NCI-H1092 (cell line): ENCODE data around the gene ICAM5.
"Not testable (repeated sequence)": the region's sequence is repeated elsewhere in the genome, so short reads cannot be mapped to it uniquely, and the experiment has no call there.

Source experiments
- DNase-seq: peaks from one replicate; lab custom pipeline; 2025; lab: John Stamatoyannopoulos, UW

The ICAM5 gene

DNA sequence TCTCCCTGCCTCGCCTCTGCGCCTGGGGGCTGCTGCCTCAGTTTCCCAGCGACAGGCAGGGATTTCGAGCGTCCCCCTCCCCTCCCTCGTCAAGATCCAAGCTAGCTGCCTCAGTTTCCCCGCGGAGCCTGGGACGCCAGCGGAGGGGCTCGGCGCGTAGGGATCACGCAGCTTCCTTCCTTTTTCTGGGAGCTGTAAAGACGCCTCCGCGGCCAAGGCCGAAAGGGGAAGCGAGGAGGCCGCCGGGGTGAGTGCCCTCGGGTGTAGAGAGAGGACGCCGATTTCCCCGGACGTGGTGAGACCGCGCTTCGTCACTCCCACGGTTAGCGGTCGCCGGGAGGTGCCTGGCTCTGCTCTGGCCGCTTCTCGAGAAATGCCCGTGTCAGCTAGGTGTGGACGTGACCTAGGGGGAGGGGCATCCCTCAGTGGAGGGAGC lies 19.6 kb upstream of the ICAM5 start:
- DNase-seq, result no peak

DNA sequence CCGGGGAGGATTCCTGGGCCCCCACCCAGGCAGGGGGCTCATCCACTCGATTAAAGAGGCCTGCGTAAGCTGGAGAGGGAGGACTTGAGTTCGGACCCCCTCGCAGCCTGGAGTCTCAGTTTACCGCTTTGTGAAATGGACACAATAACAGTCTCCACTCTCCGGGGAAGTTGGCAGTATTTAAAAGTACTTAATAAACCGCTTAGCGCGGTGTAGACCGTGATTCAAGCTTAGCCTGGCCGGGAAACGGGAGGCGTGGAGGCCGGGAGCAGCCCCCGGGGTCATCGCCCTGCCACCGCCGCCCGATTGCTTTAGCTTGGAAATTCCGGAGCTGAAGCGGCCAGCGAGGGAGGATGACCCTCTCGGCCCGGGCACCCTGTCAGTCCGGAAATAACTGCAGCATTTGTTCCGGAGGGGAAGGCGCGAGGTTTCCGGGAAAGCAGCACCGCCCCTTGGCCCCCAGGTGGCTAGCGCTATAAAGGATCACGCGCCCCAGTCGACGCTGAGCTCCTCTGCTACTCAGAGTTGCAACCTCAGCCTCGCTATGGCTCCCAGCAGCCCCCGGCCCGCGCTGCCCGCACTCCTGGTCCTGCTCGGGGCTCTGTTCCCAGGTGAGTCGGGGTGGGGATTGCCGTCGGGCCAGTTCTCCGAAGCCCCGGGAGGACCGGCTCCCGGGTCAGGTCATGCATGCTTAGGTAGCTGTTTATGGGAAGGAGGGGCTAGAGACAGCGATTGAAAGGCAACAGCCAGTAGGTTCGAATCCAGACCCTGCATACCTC lies 18.9 kb upstream of the ICAM5 start, which contains the start of gene ICAM1:
Gene ICAM1, plus strand, starts transcription at position 505 of the 779 bp plus-strand sequence. Its CDS starts 40 bp downstream, at position 545.
- no peak for DNase-seq

DNA sequence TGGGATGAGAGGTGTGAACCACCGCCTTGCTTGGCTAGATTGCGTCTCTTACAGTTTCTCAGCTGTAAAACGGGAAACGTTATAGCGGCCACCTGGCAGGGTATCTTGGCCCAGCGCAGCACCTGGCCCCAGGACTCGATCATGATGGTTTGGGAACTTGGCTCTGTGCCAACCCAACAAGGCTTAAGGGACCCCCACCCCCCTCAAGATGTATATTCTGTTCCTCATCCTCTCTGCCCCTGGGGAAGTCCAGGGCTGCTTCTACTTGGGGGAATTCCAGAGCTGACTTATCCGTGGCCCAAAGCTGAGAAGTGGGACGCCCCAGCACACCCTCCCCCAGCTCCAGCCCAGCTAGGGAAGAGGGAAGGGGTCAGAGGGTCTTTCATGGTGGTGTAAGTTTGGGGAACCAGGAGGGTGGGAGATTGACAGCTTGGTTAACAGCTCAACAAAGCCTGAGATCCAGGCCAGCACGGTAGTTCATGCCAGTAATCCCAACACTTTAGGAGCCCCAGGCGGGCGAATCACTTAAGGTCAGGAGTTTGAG lies 18.1 kb upstream of the ICAM5 start:
- DNase-seq, result no peak

GRCh38 chr19:10274589-10274988 lies 15.2 kb upstream of the ICAM5 start:
- DNase-seq, result no peak

DNA sequence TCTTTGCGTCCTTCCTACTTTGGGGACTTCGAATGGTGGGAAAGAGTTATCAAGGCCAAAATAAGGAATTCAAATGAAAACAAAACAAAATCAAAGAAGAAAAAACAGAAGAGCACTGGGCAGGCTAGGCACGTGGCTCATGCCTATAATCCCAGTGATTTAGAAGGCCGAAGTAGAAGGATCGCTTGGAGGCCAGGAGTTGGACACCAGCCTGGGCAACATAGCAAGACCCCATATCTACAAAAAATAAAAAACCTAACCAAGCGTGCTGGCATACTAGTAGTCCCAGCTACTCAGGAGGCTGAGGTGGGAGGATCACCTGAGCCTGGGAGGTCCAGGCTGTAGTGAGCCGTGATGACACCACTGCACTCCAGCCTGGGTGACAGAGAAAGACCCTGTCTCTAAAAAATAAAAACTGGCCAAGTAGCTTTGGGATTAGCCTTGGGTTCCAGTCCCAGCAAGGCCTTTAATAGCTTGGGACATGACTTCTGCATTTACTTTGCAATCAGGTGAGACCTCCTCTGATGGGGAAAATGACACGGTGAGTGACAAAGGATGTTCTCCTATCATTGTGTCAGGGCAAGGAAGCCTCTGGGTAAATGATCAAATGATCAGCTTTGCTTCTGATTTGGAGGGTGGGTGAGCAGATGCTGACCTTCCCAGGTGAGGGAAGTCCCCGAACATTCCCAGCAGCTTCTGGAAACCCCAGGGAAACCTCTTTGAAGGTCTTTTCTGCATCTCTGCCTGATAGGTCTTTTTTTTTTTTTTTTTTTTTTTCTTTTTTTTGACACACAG lies 11.8 kb upstream of the ICAM5 start:
- DNase-seq, result no peak

DNA sequence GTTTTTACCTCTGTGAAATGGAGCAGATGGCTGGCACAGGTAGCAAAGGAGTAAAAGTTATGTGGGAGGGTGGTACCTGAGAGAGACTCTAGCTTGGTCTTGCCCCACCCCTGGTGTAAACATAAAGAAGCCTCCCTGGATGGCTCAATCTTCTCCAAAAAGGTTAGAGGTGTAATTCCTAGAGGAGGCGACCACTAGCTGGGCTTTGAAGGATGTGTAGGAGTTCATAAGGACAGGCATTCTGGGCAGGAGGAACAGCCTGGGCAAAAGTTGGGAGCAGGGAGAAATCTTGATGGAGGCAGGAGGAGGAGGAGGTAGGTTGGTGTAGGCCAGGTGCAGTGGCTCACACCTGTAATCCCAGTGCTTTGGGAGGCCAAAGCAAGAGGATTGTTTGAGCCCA lies 10.8 kb upstream of the ICAM5 start:
- DNase-seq, result no peak

- no peak for DNase-seq
Measured at GRCh38 chr19:10279737-10280442, 9.9 kb upstream of the ICAM5 start.

GRCh38 chr19:10282043-10282442 lies 7.7 kb upstream of the ICAM5 start:
- DNase-seq, result not testable (repeated sequence)

GRCh38 chr19:10283301-10284064 lies 6.3 kb upstream of the ICAM5 start:
- no peak for DNase-seq

DNA sequence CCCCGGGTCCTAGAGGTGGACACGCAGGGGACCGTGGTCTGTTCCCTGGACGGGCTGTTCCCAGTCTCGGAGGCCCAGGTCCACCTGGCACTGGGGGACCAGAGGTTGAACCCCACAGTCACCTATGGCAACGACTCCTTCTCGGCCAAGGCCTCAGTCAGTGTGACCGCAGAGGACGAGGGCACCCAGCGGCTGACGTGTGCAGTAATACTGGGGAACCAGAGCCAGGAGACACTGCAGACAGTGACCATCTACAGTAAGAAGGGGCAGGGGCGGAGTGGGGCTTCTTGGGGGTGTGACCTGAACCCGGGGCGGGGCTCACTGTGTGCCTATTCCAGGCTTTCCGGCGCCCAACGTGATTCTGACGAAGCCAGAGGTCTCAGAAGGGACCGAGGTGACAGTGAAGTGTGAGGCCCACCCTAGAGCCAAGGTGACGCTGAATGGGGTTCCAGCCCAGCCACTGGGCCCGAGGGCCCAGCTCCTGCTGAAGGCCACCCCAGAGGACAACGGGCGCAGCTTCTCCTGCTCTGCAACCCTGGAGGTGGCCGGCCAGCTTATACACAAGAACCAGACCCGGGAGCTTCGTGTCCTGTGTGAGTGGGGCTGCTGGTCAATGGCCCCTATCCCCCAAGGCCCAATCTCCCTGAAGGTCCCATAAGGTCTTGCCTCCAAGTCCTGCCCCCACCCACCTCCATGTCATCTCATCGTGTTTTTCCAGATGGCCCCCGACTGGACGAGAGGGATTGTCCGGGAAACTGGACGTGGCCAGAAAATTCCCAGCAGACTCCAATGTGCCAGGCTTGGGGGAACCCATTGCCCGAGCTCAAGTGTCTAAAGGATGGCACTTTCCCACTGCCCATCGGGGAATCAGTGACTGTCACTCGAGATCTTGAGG lies 5.4 kb upstream of the ICAM5 start:
- DNase-seq, result no peak

GRCh38 chr19:10284960-10285278 lies 4.8 kb upstream of the ICAM5 start:
- DNase-seq, result no peak

GRCh38 chr19:10285393-10285792 lies 4.4 kb upstream of the ICAM5 start:
- no peak for DNase-seq

DNA sequence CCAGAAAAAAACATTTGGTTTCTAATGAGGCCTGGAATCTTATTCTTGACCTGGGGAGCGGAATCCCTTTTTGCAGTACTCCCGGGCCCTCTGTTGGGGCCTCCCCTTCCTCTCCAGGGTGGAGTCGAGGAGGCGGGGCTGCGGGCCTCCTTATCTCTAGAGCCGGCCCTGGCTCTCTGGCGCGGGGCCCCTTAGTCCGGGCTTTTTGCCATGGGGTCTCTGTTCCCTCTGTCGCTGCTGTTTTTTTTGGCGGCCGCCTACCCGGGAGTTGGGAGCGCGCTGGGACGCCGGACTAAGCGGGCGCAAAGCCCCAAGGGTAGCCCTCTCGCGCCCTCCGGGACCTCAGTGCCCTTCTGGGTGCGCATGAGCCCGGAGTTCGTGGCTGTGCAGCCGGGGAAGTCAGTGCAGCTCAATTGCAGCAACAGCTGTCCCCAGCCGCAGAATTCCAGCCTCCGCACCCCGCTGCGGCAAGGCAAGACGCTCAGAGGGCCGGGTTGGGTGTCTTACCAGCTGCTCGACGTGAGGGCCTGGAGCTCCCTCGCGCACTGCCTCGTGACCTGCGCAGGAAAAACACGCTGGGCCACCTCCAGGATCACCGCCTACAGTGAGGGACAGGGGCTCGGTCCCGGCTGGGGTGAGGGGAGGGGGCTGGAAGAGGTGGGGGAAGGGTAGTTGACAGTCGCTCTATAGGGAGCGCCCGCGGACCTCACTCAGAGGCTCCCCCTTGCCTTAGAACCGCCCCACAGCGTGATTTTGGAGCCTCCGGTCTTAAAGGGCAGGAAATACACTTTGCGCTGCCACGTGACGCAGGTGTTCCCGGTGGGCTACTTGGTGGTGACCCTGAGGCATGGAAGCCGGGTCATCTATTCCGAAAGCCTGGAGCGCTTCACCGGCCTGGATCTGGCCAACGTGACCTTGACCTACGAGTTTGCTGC lies 2.7 kb upstream of the ICAM5 start, which contains the start of gene ICAM4:
Gene ICAM4, plus strand, starts transcription at position 153 of the 935 bp plus-strand sequence. Its CDS starts 58 bp downstream, at position 211.
- no peak for DNase-seq

- no peak for DNase-seq
Measured at GRCh38 chr19:10288662-10289166, 1.0 kb upstream of the ICAM5 start.

GRCh38 chr19:10289167-10289835 lies 451 bp upstream of the ICAM5 start:
- peak; percentile 22 for DNase-seq

GRCh38 chr19:10290357-10290875 lies 664 bp downstream of the ICAM5 start:
- no peak for DNase-seq

DNA sequence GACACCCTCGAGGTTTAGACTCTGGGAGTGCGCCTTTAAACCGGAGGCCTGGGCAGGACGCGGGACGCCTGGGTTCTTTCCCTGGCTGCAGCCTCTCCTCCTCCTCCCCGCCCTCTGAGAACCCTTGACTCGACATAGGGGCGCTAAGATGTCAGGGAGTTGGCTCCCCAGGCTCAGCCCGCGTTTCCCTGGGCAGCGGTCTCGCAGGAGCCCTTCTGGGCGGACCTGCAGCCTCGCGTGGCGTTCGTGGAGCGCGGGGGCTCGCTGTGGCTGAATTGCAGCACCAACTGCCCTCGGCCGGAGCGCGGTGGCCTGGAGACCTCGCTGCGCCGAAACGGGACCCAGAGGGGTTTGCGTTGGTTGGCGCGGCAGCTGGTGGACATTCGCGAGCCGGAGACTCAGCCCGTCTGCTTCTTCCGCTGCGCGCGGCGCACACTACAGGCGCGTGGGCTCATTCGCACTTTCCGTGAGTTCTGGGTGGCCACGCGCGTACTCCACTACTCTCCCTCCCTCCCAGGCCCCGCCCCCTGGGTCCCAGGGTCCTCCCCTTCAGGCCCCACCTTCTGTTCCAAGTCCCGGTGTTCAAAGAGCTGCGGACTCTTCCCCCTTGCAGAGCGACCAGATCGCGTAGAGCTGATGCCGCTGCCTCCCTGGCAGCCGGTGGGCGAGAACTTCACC lies 1.3 kb downstream of the ICAM5 start:
- no peak for DNase-seq
